Measurements from ENCODE around the gene DHPS. TPM values are rescaled to one million over a fixed set of nuclear protein-coding genes. Genes with fewer than 3 reads are reported as not detected.
"Not testable (repeated sequence)": the region's sequence is repeated elsewhere in the genome, so short reads cannot be mapped to it uniquely, and the experiment has no call there.

DHPS gene
- 10 to 100 TPM; 92.9 to 99.9 TPM for total RNA-seq

GRCh38 chr19:12681074-12681987 lies at the start of gene DHPS:
Gene DHPS (minus strand): TSS chr19:12681880. CDS start chr19:12681766, 114 bp downstream.
- no peaks in the 10 kb centered on the region for H3K27me3 Mint-ChIP-seq
- H3K36me3 Mint-ChIP-seq, result peaks cover 27% of the 10 kb centered on the region
- peak within 1 kb of the TSS; percentile 99 for H3K4me3 Mint-ChIP-seq
- no peaks in the 10 kb centered on the region for H3K9me3 Mint-ChIP-seq
- peak within 1 kb of the TSS; percentile 99 for H3K27ac Mint-ChIP-seq
- DNase-seq, result peak; percentile 89
- H3K4me1 Mint-ChIP-seq, result peaks cover 24% of the 10 kb centered on the region

- no peaks in the 10 kb centered on the region for H3K9me3 Mint-ChIP-seq
- peaks cover 45% of the 10 kb centered on the region for H3K36me3 Mint-ChIP-seq
- H3K4me1 Mint-ChIP-seq, result peaks cover 27% of the 10 kb centered on the region
- DNase-seq, result no peak
- H3K27ac Mint-ChIP-seq, result peak overlapping the region; percentile 29
- H3K27me3 Mint-ChIP-seq, result no peaks in the 10 kb centered on the region
- H3K4me3 Mint-ChIP-seq, result no peak overlapping the region
These were observed 49.7 kb upstream of the DHPS start for GRCh38 chr19:12731337-12731736.

GRCh38 chr19:12730064-12730463 lies 48.4 kb upstream of the DHPS start:
- no peak for DNase-seq
- Mint-ChIP-seq H3K27ac (no peak overlapping the region), H3K4me3 (no peak overlapping the region), H3K36me3 (peaks cover 45% of the 10 kb centered on the region), H3K27me3 (no peaks in the 10 kb centered on the region), H3K4me1 (peaks cover 25% of the 10 kb centered on the region), H3K9me3 (no peaks in the 10 kb centered on the region)

- H3K27me3 Mint-ChIP-seq, result no peaks in the 10 kb centered on the region
- peaks cover 26% of the 10 kb centered on the region for H3K4me1 Mint-ChIP-seq
- H3K27ac Mint-ChIP-seq, result no peak overlapping the region
- H3K36me3 Mint-ChIP-seq, result peaks cover 42% of the 10 kb centered on the region
- H3K4me3 Mint-ChIP-seq, result no peak overlapping the region
- no peak for DNase-seq
- no peaks in the 10 kb centered on the region for H3K9me3 Mint-ChIP-seq
These were observed 46.2 kb upstream of the DHPS start for GRCh38 chr19:12727745-12728433.

- no peak overlapping the region for H3K4me3 Mint-ChIP-seq
- DNase-seq, result no peak
- peaks cover 42% of the 10 kb centered on the region for H3K36me3 Mint-ChIP-seq
- H3K27me3 Mint-ChIP-seq, result no peaks in the 10 kb centered on the region
- H3K9me3 Mint-ChIP-seq, result no peaks in the 10 kb centered on the region
- peak overlapping the region; percentile 4 for H3K27ac Mint-ChIP-seq
- peaks cover 19% of the 10 kb centered on the region for H3K4me1 Mint-ChIP-seq
These were observed 45.3 kb upstream of the DHPS start for GRCh38 chr19:12726988-12727316.

- H3K27ac Mint-ChIP-seq, DNase-seq, H3K4me3 Mint-ChIP-seq, H3K27me3 Mint-ChIP-seq, H3K9me3 Mint-ChIP-seq: not testable (repeated sequence)
- Mint-ChIP-seq H3K36me3 (peaks cover 50% of the 10 kb centered on the region), H3K4me1 (peaks cover 21% of the 10 kb centered on the region)
These were observed 43.9 kb upstream of the DHPS start for GRCh38 chr19:12725612-12726011.

GRCh38 chr19:12723641-12724426 lies 42.2 kb upstream of the DHPS start, which contains the start of gene TNPO2:
Gene TNPO2 (minus strand): TSS chr19:12723932. CDS start chr19:12720977, 2,955 bp downstream.
- Mint-ChIP-seq H3K27me3 (no peaks in the 10 kb centered on the region), H3K27ac (peak within 1 kb of the TSS; percentile 93), H3K4me1 (peaks cover 25% of the 10 kb centered on the region), H3K4me3 (peak within 1 kb of the TSS; percentile 92), H3K9me3 (no peaks in the 10 kb centered on the region), H3K36me3 (peaks cover 45% of the 10 kb centered on the region)
- peak; percentile 78 for DNase-seq

GRCh38 chr19:12723381-12723640 lies 41.6 kb upstream of the DHPS start:
- H3K9me3 Mint-ChIP-seq, result no peaks in the 10 kb centered on the region
- peaks cover 30% of the 10 kb centered on the region for H3K4me1 Mint-ChIP-seq
- peak overlapping the region; percentile 92 for H3K4me3 Mint-ChIP-seq
- H3K36me3 Mint-ChIP-seq, result peaks cover 47% of the 10 kb centered on the region
- no peaks in the 10 kb centered on the region for H3K27me3 Mint-ChIP-seq
- DNase-seq, result no peak
- peak overlapping the region; percentile 93 for H3K27ac Mint-ChIP-seq

GRCh38 chr19:12722566-12723380 lies 41.1 kb upstream of the DHPS start:
- no peaks in the 10 kb centered on the region for H3K9me3 Mint-ChIP-seq
- peak overlapping the region; percentile 93 for H3K27ac Mint-ChIP-seq
- H3K27me3 Mint-ChIP-seq, result no peaks in the 10 kb centered on the region

GRCh38 chr19:12721656-12722565 lies 40.2 kb upstream of the DHPS start:
- H3K9me3 Mint-ChIP-seq, result no peaks in the 10 kb centered on the region
- peak; percentile 67 for DNase-seq
- peaks cover 33% of the 10 kb centered on the region for H3K4me1 Mint-ChIP-seq
- no peaks in the 10 kb centered on the region for H3K27me3 Mint-ChIP-seq
- peak overlapping the region; percentile 92 for H3K4me3 Mint-ChIP-seq
- H3K36me3 Mint-ChIP-seq, result peaks cover 43% of the 10 kb centered on the region
- H3K27ac Mint-ChIP-seq, result peak overlapping the region; percentile 93

More at GRCh38 chr19:12722566-12723380, 41.1 kb upstream of the DHPS start:
- peak; percentile 92 for DNase-seq
- peaks cover 45% of the 10 kb centered on the region for H3K36me3 Mint-ChIP-seq
- H3K4me3 Mint-ChIP-seq, result peak overlapping the region; percentile 92
- H3K4me1 Mint-ChIP-seq, result peaks cover 31% of the 10 kb centered on the region

GRCh38 chr19:12720851-12721655 lies 39.4 kb upstream of the DHPS start:
- H3K27me3 Mint-ChIP-seq, result no peaks in the 10 kb centered on the region
- DNase-seq, result no peak
- H3K9me3 Mint-ChIP-seq, result no peaks in the 10 kb centered on the region
- H3K4me3 Mint-ChIP-seq, result peak overlapping the region; percentile 89
- H3K4me1 Mint-ChIP-seq, result peaks cover 34% of the 10 kb centered on the region
- H3K36me3 Mint-ChIP-seq, result peaks cover 46% of the 10 kb centered on the region
- H3K27ac Mint-ChIP-seq, result peak overlapping the region; percentile 87

- Mint-ChIP-seq H3K9me3 (no peaks in the 10 kb centered on the region), H3K27ac (peak overlapping the region; percentile 52), H3K4me3 (peak overlapping the region; percentile 83), H3K27me3 (no peaks in the 10 kb centered on the region), H3K4me1 (peaks cover 34% of the 10 kb centered on the region), H3K36me3 (peaks cover 48% of the 10 kb centered on the region)
- DNase-seq, result no peak
These were observed 38.6 kb upstream of the DHPS start for GRCh38 chr19:12720296-12720695.

- no peak overlapping the region for H3K4me3 Mint-ChIP-seq
- H3K27ac Mint-ChIP-seq, result no peak overlapping the region
- peaks cover 34% of the 10 kb centered on the region for H3K36me3 Mint-ChIP-seq
- DNase-seq, result no peak
- peaks cover 24% of the 10 kb centered on the region for H3K4me1 Mint-ChIP-seq
- no peaks in the 10 kb centered on the region for H3K27me3 Mint-ChIP-seq
- no peaks in the 10 kb centered on the region for H3K9me3 Mint-ChIP-seq
These were observed 34.2 kb upstream of the DHPS start for GRCh38 chr19:12715929-12716328.

Measured in activated naive CD8-positive, alpha-beta T cell treated with anti-CD3 and anti-CD28 coated beads for 36 hours (primary cell).